Measurements from ENCODE around the gene SELENOV. TPM values are rescaled to one million over a fixed set of nuclear protein-coding genes. Genes with fewer than 3 reads are reported as not detected.
A peak's percentile ranks its signal among the peaks of the same experiment; 100 is the strongest.

Gene SELENOV
- total and polyA plus RNA-seq, 2 donors = 0.19 TPM; not detected in 1

DNA sequence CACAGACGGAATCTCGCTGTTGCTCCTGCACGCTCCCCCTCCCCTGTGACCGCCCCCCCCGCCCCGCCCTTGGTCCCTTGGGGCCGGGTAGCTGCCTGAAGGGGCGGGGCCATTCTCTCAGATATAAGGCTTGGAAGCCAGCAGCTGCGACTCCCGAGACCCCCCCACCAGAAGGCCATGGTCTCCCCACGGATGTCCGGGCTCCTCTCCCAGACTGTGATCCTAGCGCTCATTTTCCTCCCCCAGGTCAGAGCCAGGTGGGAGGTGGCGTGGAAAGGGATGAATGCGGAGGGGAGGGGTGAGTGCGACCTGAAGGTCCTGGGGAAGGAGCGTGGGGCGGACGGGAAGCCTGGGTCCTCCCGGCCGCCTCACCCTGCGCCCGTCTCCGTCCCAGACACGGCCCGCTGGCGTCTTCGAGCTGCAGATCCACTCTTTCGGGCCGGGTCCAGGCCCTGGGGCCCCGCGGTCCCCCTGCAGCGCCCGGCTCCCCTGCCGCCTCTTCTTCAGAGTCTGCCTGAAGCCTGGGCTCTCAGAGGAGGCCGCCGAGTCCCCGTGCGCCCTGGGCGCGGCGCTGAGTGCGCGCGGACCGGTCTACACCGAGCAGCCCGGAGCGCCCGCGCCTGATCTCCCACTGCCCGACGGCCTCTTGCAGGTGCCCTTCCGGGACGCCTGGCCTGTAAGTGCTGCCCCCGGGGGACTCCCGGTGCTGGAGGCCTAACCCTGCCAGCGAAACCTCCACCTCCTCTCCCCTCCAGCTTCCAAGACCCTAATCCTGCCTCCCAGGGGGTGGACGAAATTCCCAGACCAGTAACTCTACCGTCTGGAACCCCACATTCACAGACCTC is 15.9 kb upstream of the SELENOV start, which contains the start of gene DLL3:
TSS of gene DLL3 (plus strand) at position 150 of the 845 bp plus-strand sequence. CDS start at position 178, 28 bp downstream.
- Histone ChIP-seq H3K27me3 (ENCODE audit: control insufficient read depth in 2 of 2, insufficient read depth in 1 of 2, low read length in 1 of 2) (peaks cover 43 to 80% of the 10 kb centered on the region in 2 donors), H3K9me3 (ENCODE audit: control insufficient read depth in 2 of 2, insufficient read depth in 1 of 2, low read length in 1 of 2) (no peaks in the 10 kb centered on the region), H3K27ac (ENCODE audit: low read depth in 1 of 2, low read length in 1 of 2) (no peak within 1 kb of the TSS), H3K4me1 (ENCODE audit: control insufficient read depth in 2 of 2, insufficient read depth in 2 of 2, low read length in 2 of 2) (peaks cover 0 to 13% of the 10 kb centered on the region in 2 donors), H3K36me3 (ENCODE audit: control insufficient read depth in 2 of 2, insufficient read depth in 2 of 2, low read length in 1 of 2) (no peaks in the 10 kb centered on the region), H3K4me3 (ENCODE audit: low read length in 2 of 2) (no peak within 1 kb of the TSS)
- 3% methylated on average over 60 of the region's 60 CpGs for WGBS
- no peak for DNase-seq (ENCODE audit: low read depth in 6 of 9, low spot score in 9 of 9)

GRCh38 chr19:39499932-39500331 is 15.0 kb upstream of the SELENOV start:
- H3K4me1 ChIP-seq (ENCODE audit: control insufficient read depth in 2 of 2, insufficient read depth in 2 of 2, low read length in 2 of 2) = peaks cover 0 to 13% of the 10 kb centered on the region in 2 donors
- no peaks in the 10 kb centered on the region for H3K36me3 ChIP-seq (ENCODE audit: control insufficient read depth in 2 of 2, insufficient read depth in 2 of 2, low read length in 1 of 2)
- WGBS = 86% methylated on average over 8 of the region's 8 CpGs
- DNase-seq (ENCODE audit: low read depth in 6 of 9, low spot score in 9 of 9) = no peak
- H3K27ac ChIP-seq (ENCODE audit: low read depth in 1 of 2, low read length in 1 of 2) = no peak overlapping the region
- H3K4me3 ChIP-seq (ENCODE audit: low read length in 2 of 2) = no peak overlapping the region
- H3K9me3 ChIP-seq (ENCODE audit: control insufficient read depth in 2 of 2, insufficient read depth in 1 of 2, low read length in 1 of 2) = no peaks in the 10 kb centered on the region
- H3K27me3 ChIP-seq (ENCODE audit: control insufficient read depth in 2 of 2, insufficient read depth in 1 of 2, low read length in 1 of 2) = peaks cover 44 to 89% of the 10 kb centered on the region in 2 donors

DNA sequence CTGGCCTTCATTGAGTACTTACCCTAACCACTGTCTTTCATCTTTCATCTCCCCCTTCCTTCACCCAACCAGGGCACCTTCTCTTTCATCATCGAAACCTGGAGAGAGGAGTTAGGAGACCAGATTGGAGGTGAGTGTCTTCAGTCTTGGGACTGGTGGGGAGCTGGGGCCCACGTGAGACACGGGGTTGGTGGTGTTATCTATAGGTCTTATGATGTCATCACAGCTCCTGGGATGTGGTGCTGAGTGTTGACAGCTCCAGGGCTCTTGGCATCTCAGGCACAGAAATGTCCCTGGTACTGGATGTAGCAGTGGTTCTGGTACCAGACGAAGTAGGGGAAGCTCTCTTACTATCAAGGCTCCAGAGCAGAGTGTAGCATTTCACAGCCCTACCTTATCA is 14.4 kb upstream of the SELENOV start:
- H3K4me3 ChIP-seq (ENCODE audit: low read length in 2 of 2) = no peak overlapping the region
- H3K36me3 ChIP-seq (ENCODE audit: control insufficient read depth in 2 of 2, insufficient read depth in 2 of 2, low read length in 1 of 2) = no peaks in the 10 kb centered on the region
- no peak for DNase-seq (ENCODE audit: low read depth in 6 of 9, low spot score in 9 of 9)
- peaks cover 0 to 13% of the 10 kb centered on the region in 2 donors for H3K4me1 ChIP-seq (ENCODE audit: control insufficient read depth in 2 of 2, insufficient read depth in 2 of 2, low read length in 2 of 2)
- H3K9me3 ChIP-seq (ENCODE audit: control insufficient read depth in 2 of 2, insufficient read depth in 1 of 2, low read length in 1 of 2) = peaks cover 0 to 3% of the 10 kb centered on the region in 2 donors
- no peak overlapping the region for H3K27ac ChIP-seq (ENCODE audit: low read depth in 1 of 2, low read length in 1 of 2)
- H3K27me3 ChIP-seq (ENCODE audit: control insufficient read depth in 2 of 2, insufficient read depth in 1 of 2, low read length in 1 of 2) = peaks cover 47 to 95% of the 10 kb centered on the region in 2 donors
- WGBS = 69% methylated on average over 4 of the region's 4 CpGs

GRCh38 chr19:39501340-39501739 is 13.6 kb upstream of the SELENOV start:
- H3K9me3 ChIP-seq (ENCODE audit: control insufficient read depth in 2 of 2, insufficient read depth in 1 of 2, low read length in 1 of 2) = peaks cover 0 to 5% of the 10 kb centered on the region in 2 donors
- H3K4me1 ChIP-seq (ENCODE audit: control insufficient read depth in 2 of 2, insufficient read depth in 2 of 2, low read length in 2 of 2) = peaks cover 0 to 13% of the 10 kb centered on the region in 2 donors
- H3K4me3 ChIP-seq (ENCODE audit: low read length in 2 of 2) = no peak overlapping the region
- WGBS = 80% methylated on average over 5 of the region's 5 CpGs
- peaks cover 52 to 97% of the 10 kb centered on the region in 2 donors for H3K27me3 ChIP-seq (ENCODE audit: control insufficient read depth in 2 of 2, insufficient read depth in 1 of 2, low read length in 1 of 2)
- H3K27ac ChIP-seq (ENCODE audit: low read depth in 1 of 2, low read length in 1 of 2) = no peak overlapping the region
- no peaks in the 10 kb centered on the region for H3K36me3 ChIP-seq (ENCODE audit: control insufficient read depth in 2 of 2, insufficient read depth in 2 of 2, low read length in 1 of 2)
- no peak for DNase-seq (ENCODE audit: low read depth in 6 of 9, low spot score in 9 of 9)

DNA sequence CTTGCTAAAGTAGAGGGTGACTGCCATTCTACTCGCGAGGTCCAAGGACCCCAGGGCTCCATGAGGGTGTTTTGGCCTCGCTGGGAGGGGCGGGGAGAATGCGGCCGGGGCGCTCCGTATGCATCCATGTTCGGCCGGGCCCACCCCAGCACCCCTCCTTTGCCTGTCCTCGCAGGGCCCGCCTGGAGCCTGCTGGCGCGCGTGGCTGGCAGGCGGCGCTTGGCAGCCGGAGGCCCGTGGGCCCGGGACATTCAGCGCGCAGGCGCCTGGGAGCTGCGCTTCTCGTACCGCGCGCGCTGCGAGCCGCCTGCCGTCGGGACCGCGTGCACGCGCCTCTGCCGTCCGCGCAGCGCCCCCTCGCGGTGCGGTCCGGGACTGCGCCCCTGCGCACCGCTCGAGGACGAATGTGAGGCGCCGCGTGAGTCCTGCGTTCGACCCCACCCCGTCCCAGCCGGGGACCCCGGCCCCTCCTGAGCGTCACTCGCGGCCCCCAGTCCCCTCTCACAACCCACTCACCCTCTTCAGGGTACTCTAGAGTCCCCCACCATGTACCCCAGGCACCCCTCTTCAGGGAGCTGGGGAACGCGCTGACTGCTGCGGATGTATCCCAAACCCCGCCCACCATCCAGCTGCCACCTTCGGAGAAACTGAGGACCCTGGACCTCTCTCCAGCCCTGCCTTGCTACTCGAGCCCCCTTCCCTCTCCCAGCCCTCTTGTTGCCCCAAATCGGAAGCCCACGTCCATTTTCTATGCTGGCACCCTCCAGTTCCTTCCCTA is 12.1 kb upstream of the SELENOV start:
- H3K36me3 ChIP-seq (ENCODE audit: control insufficient read depth in 2 of 2, insufficient read depth in 2 of 2, low read length in 1 of 2) = no peaks in the 10 kb centered on the region
- H3K9me3 ChIP-seq (ENCODE audit: control insufficient read depth in 2 of 2, insufficient read depth in 1 of 2, low read length in 1 of 2) = peaks cover 0 to 9% of the 10 kb centered on the region in 2 donors
- peak in 7 of 9 donors; percentile 52 to 81 (median 59) for DNase-seq (ENCODE audit: low read depth in 6 of 9, low spot score in 9 of 9)
- WGBS = 19% methylated on average over 69 of the region's 69 CpGs
- H3K4me1 ChIP-seq (ENCODE audit: control insufficient read depth in 2 of 2, insufficient read depth in 2 of 2, low read length in 2 of 2) = peaks cover 0 to 15% of the 10 kb centered on the region in 2 donors
- H3K27ac ChIP-seq (ENCODE audit: low read depth in 1 of 2, low read length in 1 of 2) = no peak overlapping the region
- no peak overlapping the region for H3K4me3 ChIP-seq (ENCODE audit: low read length in 2 of 2)
- peaks cover 57 to 96% of the 10 kb centered on the region in 2 donors for H3K27me3 ChIP-seq (ENCODE audit: control insufficient read depth in 2 of 2, insufficient read depth in 1 of 2, low read length in 1 of 2)

DNA sequence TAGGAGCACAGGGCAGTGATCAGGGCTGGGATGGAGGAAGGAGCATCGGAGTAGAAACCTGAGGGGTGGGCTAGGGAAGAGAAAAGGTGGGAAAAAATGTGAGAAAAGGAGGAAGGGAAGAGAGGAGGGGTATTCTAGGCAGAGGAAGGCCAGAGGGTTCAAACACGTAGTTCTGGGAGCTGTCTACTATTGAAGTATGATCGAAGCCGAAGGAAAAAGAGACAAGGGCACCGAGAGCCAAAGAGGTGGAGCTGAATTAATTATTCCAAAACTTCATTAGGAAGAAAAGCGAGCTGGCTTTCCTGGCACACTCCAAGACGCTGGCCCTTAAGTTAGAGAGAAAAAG is 8.4 kb upstream of the SELENOV start:
- peaks cover 0 to 9% of the 10 kb centered on the region in 2 donors for H3K4me1 ChIP-seq (ENCODE audit: control insufficient read depth in 2 of 2, insufficient read depth in 2 of 2, low read length in 2 of 2)
- peaks cover 0 to 9% of the 10 kb centered on the region in 2 donors for H3K9me3 ChIP-seq (ENCODE audit: control insufficient read depth in 2 of 2, insufficient read depth in 1 of 2, low read length in 1 of 2)
- H3K4me3 ChIP-seq (ENCODE audit: low read length in 2 of 2) = no peak overlapping the region
- H3K27ac ChIP-seq (ENCODE audit: low read depth in 1 of 2, low read length in 1 of 2) = no peak overlapping the region
- H3K36me3 ChIP-seq (ENCODE audit: control insufficient read depth in 2 of 2, insufficient read depth in 2 of 2, low read length in 1 of 2) = no peaks in the 10 kb centered on the region
- peaks cover 40 to 83% of the 10 kb centered on the region in 2 donors for H3K27me3 ChIP-seq (ENCODE audit: control insufficient read depth in 2 of 2, insufficient read depth in 1 of 2, low read length in 1 of 2)
- 61% methylated on average over 7 of the region's 7 CpGs for WGBS
- no peak for DNase-seq (ENCODE audit: low read depth in 6 of 9, low spot score in 9 of 9)

- peaks cover 0 to 9% of the 10 kb centered on the region in 2 donors for H3K9me3 ChIP-seq (ENCODE audit: control insufficient read depth in 2 of 2, insufficient read depth in 1 of 2, low read length in 1 of 2)
- H3K36me3 ChIP-seq (ENCODE audit: control insufficient read depth in 2 of 2, insufficient read depth in 2 of 2, low read length in 1 of 2) = no peaks in the 10 kb centered on the region
- peak in 3 of 9 donors; percentile 40 to 49 (median 49) for DNase-seq (ENCODE audit: low read depth in 6 of 9, low spot score in 9 of 9)
- H3K4me3 ChIP-seq (ENCODE audit: low read length in 2 of 2) = peak overlapping the region in 1 of 2 donors; percentile 30
- peaks cover 0 to 9% of the 10 kb centered on the region in 2 donors for H3K4me1 ChIP-seq (ENCODE audit: control insufficient read depth in 2 of 2, insufficient read depth in 2 of 2, low read length in 2 of 2)
- H3K27ac ChIP-seq (ENCODE audit: low read depth in 1 of 2, low read length in 1 of 2) = no peak overlapping the region
- WGBS = 6% methylated on average over 96 of the region's 96 CpGs
- peaks cover 40 to 81% of the 10 kb centered on the region in 2 donors for H3K27me3 ChIP-seq (ENCODE audit: control insufficient read depth in 2 of 2, insufficient read depth in 1 of 2, low read length in 1 of 2)
Observed at GRCh38 chr19:39506944-39507714, 7.8 kb upstream of the SELENOV start.

DNA sequence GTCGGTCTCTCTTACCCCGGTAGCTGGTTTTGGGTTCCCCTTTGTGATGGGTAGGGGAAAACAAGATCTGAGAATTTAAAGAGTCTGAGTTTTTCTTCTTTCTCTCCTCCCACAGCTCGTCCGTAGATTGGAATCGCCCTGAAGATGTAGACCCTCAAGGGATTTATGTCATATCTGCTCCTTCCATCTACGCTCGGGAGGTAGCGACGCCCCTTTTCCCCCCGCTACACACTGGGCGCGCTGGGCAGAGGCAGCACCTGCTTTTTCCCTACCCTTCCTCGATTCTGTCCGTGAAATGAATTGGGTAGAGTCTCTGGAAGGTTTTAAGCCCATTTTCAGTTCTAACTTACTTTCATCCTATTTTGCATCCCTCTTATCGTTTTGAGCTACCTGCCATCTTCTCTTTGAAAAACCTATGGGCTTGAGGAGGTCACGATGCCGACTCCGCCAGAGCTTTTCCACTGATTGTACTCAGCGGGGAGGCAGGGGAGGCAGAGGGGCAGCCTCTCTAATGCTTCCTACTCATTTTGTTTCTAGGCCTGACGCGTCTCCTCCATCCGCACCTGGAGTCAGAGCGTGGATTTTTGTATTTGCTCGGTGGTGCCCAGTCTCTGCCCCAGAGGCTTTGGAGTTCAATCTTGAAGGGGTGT is 7.1 kb upstream of the SELENOV start:
- Histone ChIP-seq H3K36me3 (ENCODE audit: control insufficient read depth in 2 of 2, insufficient read depth in 2 of 2, low read length in 1 of 2) (no peaks in the 10 kb centered on the region), H3K4me1 (ENCODE audit: control insufficient read depth in 2 of 2, insufficient read depth in 2 of 2, low read length in 2 of 2) (peaks cover 0 to 9% of the 10 kb centered on the region in 2 donors), H3K27me3 (ENCODE audit: control insufficient read depth in 2 of 2, insufficient read depth in 1 of 2, low read length in 1 of 2) (peaks cover 42 to 83% of the 10 kb centered on the region in 2 donors), H3K27ac (ENCODE audit: low read depth in 1 of 2, low read length in 1 of 2) (no peak overlapping the region), H3K4me3 (ENCODE audit: low read length in 2 of 2) (no peak overlapping the region), H3K9me3 (ENCODE audit: control insufficient read depth in 2 of 2, insufficient read depth in 1 of 2, low read length in 1 of 2) (peaks cover 0 to 9% of the 10 kb centered on the region in 2 donors)
- WGBS = 60% methylated on average over 24 of the region's 24 CpGs
- no peak for DNase-seq (ENCODE audit: low read depth in 6 of 9, low spot score in 9 of 9)

Data from thymus (tissue), 11 donors.